ENCODE data around the gene COPS2. TPM values are rescaled to one million over a fixed set of nuclear protein-coding genes. Genes with fewer than 3 reads are reported as not detected.

COPS2 gene
- polyA plus RNA-seq, 1 of the 3 experiments (the other 2 are of a cell fraction), result 21.3 TPM

GRCh38 chr15:49169880-49170597 lies 14.6 kb upstream of the COPS2 start, which contains the start of gene GALK2:
Gene GALK2 (plus strand): TSS chr15:49170247. CDS start chr15:49170323, 76 bp downstream.
- Histone ChIP-seq H3K27me3 (ENCODE audit: insufficient read depth) (no peaks in the 10 kb centered on the region), H3K79me2 (ENCODE audit: insufficient read depth) (peaks cover 7% of the 10 kb centered on the region), H3K9ac (peak within 1 kb of the TSS; percentile 68), H4K20me1 (ENCODE audit: insufficient read depth) (no peaks in the 10 kb centered on the region), H3K4me2 (peak within 1 kb of the TSS; percentile 79), H3K4me1 (ENCODE audit: control insufficient read depth in 1 of 2, insufficient read depth in 2 of 2, low read depth in 1 of 2, low read length in 1 of 2) (peaks cover 0 to 3% of the 10 kb centered on the region in 2 experiments; a peak in 1 of 4 replicates), H3K36me3 (replicated peaks in 1 of 2; ENCODE audit: control insufficient read depth in 1 of 2, insufficient read depth in 2 of 2, low read length in 1 of 2) (no peaks in the 10 kb centered on the region), H2AFZ (ENCODE audit: low read depth) (peak within 1 kb of the TSS; percentile 89), H3K9me3 (no peaks in the 10 kb centered on the region), H3K27ac (ENCODE audit: low read depth in 2 of 2, low read length in 1 of 2) (peak within 1 kb of the TSS; percentile 42 to 73; a peak in 3 of 4 replicates), H3K9me2 (no peaks in the 10 kb centered on the region), H3K4me3 (ENCODE audit: low read depth in 2 of 2, low read length in 1 of 2) (peak within 1 kb of the TSS; percentile 72 to 77), H3F3A (replicated peaks; ENCODE audit: insufficient read depth) (peaks cover 10% of the 10 kb centered on the region)
- WGBS (ENCODE audit: low lambda C conversion rate), result 15% methylated on average over 29 of the region's 30 CpGs
- POLR2A ChIA-PET, result interaction anchor here (0.9 to 1.9 kb wide), 2 partner anchors 9 to 14 kb away, joined by 5 to 19 read pairs; partner anchors contain the start of gene COPS2
- CTCF ChIA-PET, result interaction anchor here (0.6 to 1.5 kb wide), 5 partner anchors 13 to 123 kb away, joined by 3 to 7 read pairs (median 3); no protein-coding TSS in a partner anchor
- DNase-seq, result peak; percentile 80
- TF ChIP-seq SMC3 (IDR thresholded peaks at IDR 0.05; ENCODE audit: low read depth, low read length) (no peak), MEF2A (IDR thresholded peaks at IDR 0.05; ENCODE audit: borderline replicate concordance, low read depth) (no peak), SIN3A (IDR thresholded peaks at IDR 0.05; ENCODE audit: borderline replicate concordance, low read depth, low read length) (peak; percentile 85; the same call in 1 of the 2 replicates), JUND (IDR thresholded peaks at IDR 0.05) (no peak), NRF1 (IDR thresholded peaks at IDR 0.05; ENCODE audit: low read depth, low read length) (no peak), TEAD4 (IDR thresholded peaks at IDR 0.05; ENCODE audit: borderline replicate concordance, insufficient read depth) (no peak), EZH2phosphoT487 (IDR thresholded peaks at IDR 0.05; ENCODE audit: borderline replicate concordance, low read depth) (no peak), ELF1 (IDR thresholded peaks at IDR 0.05) (peak; percentile 77), RXRA (IDR thresholded peaks at IDR 0.05; ENCODE audit: borderline replicate concordance, low read depth) (no peak), YY1 (IDR thresholded peaks at IDR 0.05; ENCODE audit: low read depth) (no peak), EP300 (IDR thresholded peaks at IDR 0.05; ENCODE audit: borderline replicate concordance in 1 of 2, low read depth in 1 of 2, low read length in 1 of 2) (no peak), RCOR1 (IDR thresholded peaks at IDR 0.05; ENCODE audit: low read length) (no peak; the same call in 1 of the 2 replicates), GABPA (IDR thresholded peaks at IDR 0.05; ENCODE audit: low read depth) (peak; percentile 71), GATA2 (CRISPR knock-in tag; IDR thresholded peaks at IDR 0.05) (no peak), TCF12 (IDR thresholded peaks at IDR 0.05) (0 out of 2 replicates have a peak, but pooled peaks have one; percentile 8), FOXJ3 (CRISPR knock-in tag; IDR thresholded peaks at IDR 0.05) (no peak; the same call in 1 of the 2 replicates), MXI1 (IDR thresholded peaks at IDR 0.05; ENCODE audit: low read depth, low read length) (peak; percentile 98), TAF1 (IDR thresholded peaks at IDR 0.05; ENCODE audit: borderline replicate concordance, low read depth, low read length) (peak; percentile 53; the same call in 1 of the 2 replicates), RFX5 (IDR thresholded peaks at IDR 0.05; ENCODE audit: low read length) (no peak), USF2 (IDR thresholded peaks at IDR 0.05; ENCODE audit: borderline replicate concordance, low read depth, low read length) (no peak), POLR2AphosphoS5 (IDR thresholded peaks at IDR 0.05; ENCODE audit: low read depth, low read length) (peak; percentile 67), MAX (IDR thresholded peaks at IDR 0.05; ENCODE audit: low read depth) (0 out of 2 replicates have a peak, but pooled peaks have one; percentile 54), IRF3 (IDR thresholded peaks at IDR 0.05; ENCODE audit: low read depth, low read length) (no peak), FOSL2 (IDR thresholded peaks at IDR 0.05; ENCODE audit: borderline replicate concordance, low read depth) (no peak)
- TF ChIP-seq, protein P1, sequence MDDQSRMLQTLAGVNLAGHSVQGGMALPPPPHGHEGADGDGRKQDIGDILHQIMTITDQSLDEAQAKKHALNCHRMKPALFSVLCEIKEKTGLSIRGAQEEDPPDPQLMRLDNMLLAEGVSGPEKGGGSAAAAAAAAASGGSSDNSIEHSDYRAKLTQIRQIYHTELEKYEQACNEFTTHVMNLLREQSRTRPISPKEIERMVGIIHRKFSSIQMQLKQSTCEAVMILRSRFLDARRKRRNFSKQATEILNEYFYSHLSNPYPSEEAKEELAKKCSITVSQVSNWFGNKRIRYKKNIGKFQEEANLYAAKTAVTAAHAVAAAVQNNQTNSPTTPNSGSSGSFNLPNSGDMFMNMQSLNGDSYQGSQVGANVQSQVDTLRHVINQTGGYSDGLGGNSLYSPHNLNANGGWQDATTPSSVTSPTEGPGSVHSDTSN (IDR thresholded peaks at IDR 0.05), result no peak
- TF ChIP-seq, protein P2, sequence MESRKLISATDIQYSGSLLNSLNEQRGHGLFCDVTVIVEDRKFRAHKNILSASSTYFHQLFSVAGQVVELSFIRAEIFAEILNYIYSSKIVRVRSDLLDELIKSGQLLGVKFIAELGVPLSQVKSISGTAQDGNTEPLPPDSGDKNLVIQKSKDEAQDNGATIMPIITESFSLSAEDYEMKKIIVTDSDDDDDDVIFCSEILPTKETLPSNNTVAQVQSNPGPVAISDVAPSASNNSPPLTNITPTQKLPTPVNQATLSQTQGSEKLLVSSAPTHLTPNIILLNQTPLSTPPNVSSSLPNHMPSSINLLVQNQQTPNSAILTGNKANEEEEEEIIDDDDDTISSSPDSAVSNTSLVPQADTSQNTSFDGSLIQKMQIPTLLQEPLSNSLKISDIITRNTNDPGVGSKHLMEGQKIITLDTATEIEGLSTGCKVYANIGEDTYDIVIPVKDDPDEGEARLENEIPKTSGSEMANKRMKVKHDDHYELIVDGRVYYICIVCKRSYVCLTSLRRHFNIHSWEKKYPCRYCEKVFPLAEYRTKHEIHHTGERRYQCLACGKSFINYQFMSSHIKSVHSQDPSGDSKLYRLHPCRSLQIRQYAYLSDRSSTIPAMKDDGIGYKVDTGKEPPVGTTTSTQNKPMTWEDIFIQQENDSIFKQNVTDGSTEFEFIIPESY (IDR thresholded peaks at IDR 0.05; ENCODE audit: borderline replicate concordance, low read depth), result no peak
- TF ChIP-seq, protein P3, sequence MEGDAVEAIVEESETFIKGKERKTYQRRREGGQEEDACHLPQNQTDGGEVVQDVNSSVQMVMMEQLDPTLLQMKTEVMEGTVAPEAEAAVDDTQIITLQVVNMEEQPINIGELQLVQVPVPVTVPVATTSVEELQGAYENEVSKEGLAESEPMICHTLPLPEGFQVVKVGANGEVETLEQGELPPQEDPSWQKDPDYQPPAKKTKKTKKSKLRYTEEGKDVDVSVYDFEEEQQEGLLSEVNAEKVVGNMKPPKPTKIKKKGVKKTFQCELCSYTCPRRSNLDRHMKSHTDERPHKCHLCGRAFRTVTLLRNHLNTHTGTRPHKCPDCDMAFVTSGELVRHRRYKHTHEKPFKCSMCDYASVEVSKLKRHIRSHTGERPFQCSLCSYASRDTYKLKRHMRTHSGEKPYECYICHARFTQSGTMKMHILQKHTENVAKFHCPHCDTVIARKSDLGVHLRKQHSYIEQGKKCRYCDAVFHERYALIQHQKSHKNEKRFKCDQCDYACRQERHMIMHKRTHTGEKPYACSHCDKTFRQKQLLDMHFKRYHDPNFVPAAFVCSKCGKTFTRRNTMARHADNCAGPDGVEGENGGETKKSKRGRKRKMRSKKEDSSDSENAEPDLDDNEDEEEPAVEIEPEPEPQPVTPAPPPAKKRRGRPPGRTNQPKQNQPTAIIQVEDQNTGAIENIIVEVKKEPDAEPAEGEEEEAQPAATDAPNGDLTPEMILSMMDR (IDR thresholded peaks at IDR 0.05), result no peak

All from SK-N-SH (cell line).